K562 (cell line): ENCODE measurements around the gene GABRB2. TPM values are rescaled to one million over a fixed set of nuclear protein-coding genes. Genes with fewer than 3 reads are reported as not detected.

Experiments used
- ATAC-seq: fragments of 200-7000 bp; cut with Tn5 transposase; 3 replicates; pipeline ENCODE4 v1.9.1; 2020; ENCODE audit warnings: moderate library complexity
- BruUV-seq: library from RNA; stranded (reverse); fragments of 400-500 nt; replicated peaks from 2 replicates; lab custom pipeline; 2021; lab: Mats Ljungman, UMichigan
- CTCF ChIA-PET: fragments of 300-600 bp; formaldehyde crosslinking; extraction: SDS; loops from one replicate; lab custom pipeline; 2021; ENCODE audit warnings: low intra/inter-chr PET ratio; lab: Yijun Ruan, JAX
- POLR2A ChIA-PET: fragments of 300-600, 350-650 bp; sonication (Branson Sonifier 250); formaldehyde crosslinking; extraction: SDS; loops from one replicate; lab custom pipeline; 2021; ENCODE audit warnings: antibody characterized with exemption, inconsistent platforms; lab: Yijun Ruan, JAX
- DNase-seq, 4 experiments: peaks; one replicate each; pipeline versions ENCODE4 v3.0.0 to v3.0.0-alpha.2; 2011 to 2018; ENCODE audit warnings: low spot score in 3 of 4, mixed read lengths in 3 of 4; ENCODE audit errors: extremely low read depth in 1 of 4
- FAIRE-seq: peaks from 2 replicates; lab custom pipeline; 2011; peaks lifted over from hg19 to GRCh38; lab: Jason Lieb, UNC
- H2AFZ ChIP-seq: 2 replicates; pipeline ENCODE4 v1.6.0; 2011; ENCODE audit warnings: low read depth, low read length, control low read depth, inconsistent platforms
- H3K27ac ChIP-seq: fragments of 200-600 bp; 3 replicates; pipeline ENCODE4 v1.8.0; 2011; ENCODE audit warnings: low read depth, mild to moderate bottlenecking, control low read depth, inconsistent platforms, low read length, moderate library complexity, mixed read lengths; ENCODE audit errors: extremely low read depth
- H3K27me3 ChIP-seq, 2 experiments: fragments of 300-600 bp in 1 of 2; 2 replicates in 1 of 2; 3 replicates in 1 of 2; pipeline versions ENCODE4 v1.6.0 to v1.8.0; 2011; ENCODE audit warnings: inconsistent platforms in 2 of 2, low read length in 2 of 2, mild to moderate bottlenecking in 1 of 2, mixed read lengths in 1 of 2, moderate library complexity in 1 of 2; ENCODE audit not compliant: control insufficient read depth in 2 of 2, insufficient read depth in 2 of 2
- H3K36me3 ChIP-seq: fragments of 300-600 bp; 3 replicates; pipeline ENCODE4 v1.8.0; 2011; ENCODE audit warnings: mild to moderate bottlenecking, low read length, inconsistent platforms; ENCODE audit not compliant: control insufficient read depth, insufficient read depth
- H3K4me1 ChIP-seq, 2 experiments: fragments of 200-600 bp in 1 of 2; replicated peaks in 1 of 2; 2 replicates in 1 of 2; 3 replicates in 1 of 2; pipeline versions ENCODE4 v1.5.1 to v1.8.0; 2011; ENCODE audit warnings: inconsistent platforms in 2 of 2, low read length in 2 of 2, mild to moderate bottlenecking in 1 of 2, mixed read lengths in 1 of 2, moderate library complexity in 1 of 2; ENCODE audit not compliant: control insufficient read depth in 2 of 2, insufficient read depth in 2 of 2
- H3K4me2 ChIP-seq: 2 replicates; pipeline ENCODE4 v1.6.1; 2011; ENCODE audit warnings: low read length, control low read depth, inconsistent platforms, mixed read lengths; ENCODE audit not compliant: insufficient read depth
- H3K4me3 ChIP-seq: fragments of 200-600 bp; sonication (generic), shearing (Covaris generic); 2 replicates; pipeline ENCODE4 v1.5.1; 2016; ENCODE audit warnings: control low read depth, inconsistent platforms
- H3K79me2 ChIP-seq: fragments of 200-600 bp; 3 replicates; pipeline ENCODE4 v1.8.0; 2011; ENCODE audit warnings: low read length, inconsistent platforms; ENCODE audit not compliant: control insufficient read depth, insufficient read depth
- H3K9ac ChIP-seq, 2 experiments: 2 replicates each; pipeline versions ENCODE4 v1.6.0 to v1.6.1; 2011; ENCODE audit warnings: low read depth in 2 of 2, low read length in 2 of 2, control low read depth in 1 of 2, inconsistent platforms in 1 of 2, mild to moderate bottlenecking in 1 of 2, mixed read lengths in 1 of 2; ENCODE audit not compliant: insufficient read depth in 1 of 2
- H3K9me1 ChIP-seq: one replicate; pipeline ENCODE4 v1.6.0; 2011; ENCODE audit warnings: inconsistent platforms, mild to moderate bottlenecking, low read length, moderate library complexity; ENCODE audit not compliant: control insufficient read depth, insufficient read depth
- H3K9me3 ChIP-seq: replicated peaks from 2 replicates; pipeline ENCODE4 v1.5.1; 2011; ENCODE audit warnings: low read depth, low read length, inconsistent platforms; ENCODE audit not compliant: control insufficient read depth, insufficient read depth
- H4K20me1 ChIP-seq: replicated peaks from 2 replicates; pipeline ENCODE4 v1.6.1; 2011; ENCODE audit warnings: low read length, inconsistent platforms, mixed read lengths; ENCODE audit not compliant: control insufficient read depth, insufficient read depth
- FIP1L1 ChIP-seq: fragments of 200-400 bp; formaldehyde crosslinking; IDR thresholded peaks from 2 replicates; pipeline ENCODE4 v1.6.1; 2018; ENCODE audit warnings: mild to moderate bottlenecking, low read depth, low read length; ENCODE audit not compliant: poor library complexity, severe bottlenecking
- FOXJ2 ChIP-seq: fragments of 200-800 bp; sonication (Bioruptor generic); IDR thresholded peaks from 2 replicates; pipeline ENCODE4 v1.6.1; 2016; ENCODE audit warnings: missing genetic modification characterization, missing compliant biosample characterization
- GTF2E2 ChIP-seq: fragments of 200-800 bp; sonication (Bioruptor generic); IDR thresholded peaks from 2 replicates; pipeline ENCODE4 v1.6.1; 2016; ENCODE audit warnings: missing genetic modification characterization, missing compliant biosample characterization
- ILF3 ChIP-seq: fragments of 450-650 bp; IDR thresholded peaks from 2 replicates; pipeline ENCODE4 v1.6.1; 2018; ENCODE audit warnings: antibody characterized with exemption, mild to moderate bottlenecking, moderate library complexity, borderline replicate concordance
- KAT2B ChIP-seq: IDR thresholded peaks from one replicate; pipeline ENCODE4 v1.6.1; 2012; ENCODE audit warnings: low read depth, mild to moderate bottlenecking, control low read depth, inconsistent platforms, low read length, moderate library complexity
- MCM3 ChIP-seq: fragments of 450-650 bp; IDR thresholded peaks from 2 replicates; pipeline ENCODE4 v1.6.1; 2016
- NFRKB ChIP-seq: fragments of 450-650 bp; IDR thresholded peaks from 2 replicates; pipeline ENCODE4 v1.6.1; 2016; ENCODE audit warnings: low read depth
- POLR2B ChIP-seq: fragments of 450-650 bp; IDR thresholded peaks from 2 replicates; pipeline ENCODE4 v1.6.1; 2018; ENCODE audit warnings: low read depth; ENCODE audit not compliant: partially characterized antibody
- SMARCB1 ChIP-seq: IDR thresholded peaks from 2 replicates; pipeline ENCODE4 v1.6.1; 2011; ENCODE audit warnings: improper control_type of control experiment, low read depth; ENCODE audit not compliant: insufficient read length
- STAG1 ChIP-seq: sonication (generic); formaldehyde crosslinking; IDR thresholded peaks from 2 replicates; pipeline ENCODE4 v1.5.0; 2020; ENCODE audit warnings: missing genetic modification reagents, borderline replicate concordance
- TARDBP ChIP-seq: fragments of 450-650 bp; IDR thresholded peaks from 2 replicates; pipeline ENCODE4 v1.6.1; 2016
- TEAD2 ChIP-seq: fragments of 450-650 bp; IDR thresholded peaks from 2 replicates; pipeline ENCODE4 v1.6.1; 2016; ENCODE audit warnings: missing genetic modification characterization, control low read depth, missing compliant biosample characterization
- TRIM25 ChIP-seq: fragments of 450-650 bp; IDR thresholded peaks from 2 replicates; pipeline ENCODE4 v1.7.0; 2016; ENCODE audit warnings: borderline replicate concordance
- ZNF184 ChIP-seq: sonication (generic); formaldehyde crosslinking; IDR thresholded peaks from 2 replicates; pipeline ENCODE4 v1.5.0; 2020; ENCODE audit warnings: missing genetic modification reagents
- ZNF282 ChIP-seq: sonication (generic); formaldehyde crosslinking; IDR thresholded peaks from 2 replicates; pipeline ENCODE4 v1.8.1; 2023; ENCODE audit warnings: missing genetic modification reagents
- ZNF583 ChIP-seq: fragments of 250-450 bp; sonication (Bioruptor Pico); IDR thresholded peaks from 2 replicates; pipeline ENCODE4 v1.4.0; 2020
- ZNF707 ChIP-seq: fragments of 250-450 bp; sonication (Bioruptor Pico); conservative IDR thresholded peaks from 2 replicates; pipeline ENCODE4 v1.8.0; 2022; ENCODE audit warnings: inconsistent platforms, mild to moderate bottlenecking, moderate library complexity
- ZNF77 ChIP-seq: fragments of 250-450 bp; sonication (Bioruptor Pico); IDR thresholded peaks from 2 replicates; pipeline ENCODE4 v1.5.0; 2020
- WGBS: fragments of 100-300 bp; shearing (Covaris generic); methylation state at CpG from one replicate; pipeline ENCODE4 v1.1.6; 2016; ENCODE audit warnings: low coverage, mixed read lengths; ENCODE audit not compliant: insufficient coverage; ENCODE audit errors: missing lambda C conversion rate; 5-methylcytosine and 5-hydroxymethylcytosine counted together
- in situ Hi-C: fragments of 300-500 bp; cut with MboI; formaldehyde crosslinking; loops from 4 replicates; pipeline ENCODE4 v1.15.0; 2018; ENCODE audit warnings: inconsistent platforms, mixed read lengths
- intact Hi-C: fragments of 100-400 bp; cut with micrococcal nuclease; formaldehyde crosslinking; loops from 2 replicates; pipeline ENCODE4 v1.14.2; 2022
- polyA plus RNA-seq, 8 experiments: library from polyadenylated mRNA; depleted of rRNA in 4 of 8; stranded (reverse) in 5 of 8; unstranded in 3 of 8; fragments of >200 nt; fragmentation: Nextera tagmentation in 2 of 8; fragmentation: Illumina TruSeq in 1 of 8; extraction: Ambion mirVana in 2 of 8; extraction: Trizol in 1 of 8; gene quantifications; 2 replicates each; pipeline versions ENCODE4 v1.2.1 to v1.2.3, GENCODE V29; 2011 to 2014; ENCODE audit warnings: inconsistent platforms in 1 of 8, missing spikeins in 1 of 8
- total RNA-seq, 7 experiments: library from RNA; depleted of rRNA in 6 of 7; stranded (reverse); fragments of >200 nt in 6 of 7; fragmentation: Illumina TruSeq in 2 of 7; extraction: Trizol in 2 of 7; gene quantifications; 2 replicates each; pipeline versions ENCODE4 v1.2.1 to v1.2.3, GENCODE V29; 2011 to 2021; ENCODE audit warnings: low replicate concordance in 1 of 7

The GABRB2 gene
- total and polyA plus RNA-seq, 9 of the 15 experiments (the other 6 are each of a cell fraction or from before 2014, with no cell fraction given), result not detected

DNA sequence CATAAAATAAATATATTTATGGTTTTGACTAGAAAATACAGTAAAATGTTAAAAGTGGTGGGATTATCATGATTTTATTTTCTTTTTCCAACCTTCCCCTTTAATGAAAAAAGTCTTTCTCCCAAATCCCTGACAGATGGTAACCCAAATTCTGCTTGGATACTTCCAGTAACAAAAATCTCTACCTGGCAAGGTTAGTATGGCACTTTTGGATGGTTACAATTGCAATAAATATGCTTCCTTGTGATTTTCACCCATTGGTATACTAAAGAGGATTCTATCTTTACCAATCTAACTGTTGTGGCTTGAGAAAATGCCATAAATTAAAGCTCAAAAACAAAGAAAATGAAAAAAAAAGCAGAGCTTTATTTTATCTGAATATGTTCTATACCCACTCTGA lies 62.8 kb downstream of the GABRB2 start:
- Histone ChIP-seq H3K27me3 (no peaks in the 10 kb centered on the region), H2AFZ (no peak overlapping the region), H3K4me2 (no peak overlapping the region), H3K9me3 (no peaks in the 10 kb centered on the region), H3K36me3 (no peaks in the 10 kb centered on the region), H3K27ac (no peak overlapping the region), H3K4me3 (no peak overlapping the region), H3K79me2 (no peaks in the 10 kb centered on the region), H3K9me1 (no peaks in the 10 kb centered on the region), H4K20me1 (no peaks in the 10 kb centered on the region), H3K9ac (no peak overlapping the region), H3K4me1 (no peaks in the 10 kb centered on the region)
- POLR2A ChIA-PET, result no interaction called here
- ATAC-seq, result no peak
- FAIRE-seq, result no peak
- CTCF ChIA-PET, result no interaction called here
- DNase-seq, result no peak
- no TSS peak for BruUV-seq
- TF ChIP-seq POLR2B (no peak), SMARCB1 (no peak), TEAD2 (tag) (no peak)
- in situ Hi-C loops, result no loop called here
- intact Hi-C loops, result no loop called here

GRCh38 chr5:161481922-161482321 lies 64.6 kb downstream of the GABRB2 start:
- H3K27ac ChIP-seq, result no peak overlapping the region
- no peaks in the 10 kb centered on the region for H3K27me3 ChIP-seq
- H3K9me1 ChIP-seq, result no peaks in the 10 kb centered on the region
- H3K9me3 ChIP-seq, result no peaks in the 10 kb centered on the region
- ChIA-PET POLR2A (no interaction called here), CTCF (no interaction called here)
- no peaks in the 10 kb centered on the region for H3K4me1 ChIP-seq
- FAIRE-seq (no peak), ATAC-seq (no peak), DNase-seq (no peak)
- no peaks in the 10 kb centered on the region for H4K20me1 ChIP-seq
- in situ Hi-C loops (no loop called here), intact Hi-C loops (no loop called here)
- H3K79me2 ChIP-seq, result no peaks in the 10 kb centered on the region
- no peak overlapping the region for H3K4me3 ChIP-seq
- H2AFZ ChIP-seq, result no peak overlapping the region
- H3K4me2 ChIP-seq, result no peak overlapping the region
- no TSS peak for BruUV-seq
- no peaks in the 10 kb centered on the region for H3K36me3 ChIP-seq
- TF ChIP-seq ZNF282 (CRISPR knock-in tag) (no peak), TARDBP (no peak), FIP1L1 (no peak), KAT2B (no peak), ZNF707 (CRISPR knock-in tag) (no peak), ZNF77 (CRISPR knock-in tag) (no peak), STAG1 (CRISPR knock-in tag) (no peak), ZNF184 (CRISPR knock-in tag) (no peak), ILF3 (no peak), FOXJ2 (tag) (no peak), GTF2E2 (tag) (no peak), NFRKB (no peak), MCM3 (no peak), ZNF583 (CRISPR knock-in tag) (no peak), TRIM25 (no peak)
- no peak overlapping the region for H3K9ac ChIP-seq
- 3% methylated on average over 3 of the region's 3 CpGs for WGBS
